ENCODE data around the gene SMURF1.

The SMURF1 gene

DNA sequence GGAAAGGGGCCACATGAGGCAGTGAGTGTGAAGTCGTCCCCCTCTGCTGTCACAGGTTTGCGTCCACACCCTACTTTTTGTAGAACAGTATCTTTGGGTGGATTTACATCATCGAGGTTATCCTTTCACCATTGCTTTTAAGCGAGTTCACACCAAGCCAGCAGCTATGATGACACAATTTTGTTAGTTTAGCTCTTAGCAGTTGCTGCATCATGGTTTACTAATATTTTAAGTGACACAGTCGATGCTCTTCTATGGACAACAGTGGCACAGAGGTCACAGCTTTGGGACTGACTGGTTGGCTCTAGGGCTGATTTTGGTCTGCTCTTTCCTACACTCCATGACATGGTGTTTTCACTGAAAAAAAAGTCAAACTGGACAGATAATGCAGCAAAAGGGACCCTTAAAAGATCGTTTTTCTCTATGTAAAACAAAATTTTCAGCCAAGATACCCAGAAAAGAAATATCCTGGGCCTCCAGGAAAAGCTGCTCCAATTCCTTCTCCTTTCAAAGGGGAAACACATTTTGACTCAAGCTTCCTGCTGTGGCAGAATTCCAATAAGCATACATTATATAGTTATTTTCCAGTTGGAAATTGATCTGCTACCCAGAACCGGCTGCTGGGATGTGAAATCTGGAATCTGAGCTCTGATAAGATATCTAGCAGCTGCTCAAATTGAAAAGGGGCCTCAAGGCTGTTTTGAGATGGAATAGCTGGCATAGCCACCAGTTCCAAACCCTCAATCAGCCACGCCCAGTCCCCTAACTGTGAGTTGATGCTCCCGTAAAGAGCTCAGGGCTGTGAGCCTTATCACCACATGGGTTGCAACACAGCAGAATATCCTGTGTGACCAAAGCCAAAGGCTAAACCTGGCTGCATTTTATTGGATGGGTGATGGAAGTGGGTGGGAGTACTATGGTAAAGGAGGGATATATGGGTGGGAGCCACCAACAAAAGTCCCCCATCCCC, 114.2 kb downstream of the SMURF1 start:
- DNase-seq (ENCODE audit: low spot score), result no peak

DNA sequence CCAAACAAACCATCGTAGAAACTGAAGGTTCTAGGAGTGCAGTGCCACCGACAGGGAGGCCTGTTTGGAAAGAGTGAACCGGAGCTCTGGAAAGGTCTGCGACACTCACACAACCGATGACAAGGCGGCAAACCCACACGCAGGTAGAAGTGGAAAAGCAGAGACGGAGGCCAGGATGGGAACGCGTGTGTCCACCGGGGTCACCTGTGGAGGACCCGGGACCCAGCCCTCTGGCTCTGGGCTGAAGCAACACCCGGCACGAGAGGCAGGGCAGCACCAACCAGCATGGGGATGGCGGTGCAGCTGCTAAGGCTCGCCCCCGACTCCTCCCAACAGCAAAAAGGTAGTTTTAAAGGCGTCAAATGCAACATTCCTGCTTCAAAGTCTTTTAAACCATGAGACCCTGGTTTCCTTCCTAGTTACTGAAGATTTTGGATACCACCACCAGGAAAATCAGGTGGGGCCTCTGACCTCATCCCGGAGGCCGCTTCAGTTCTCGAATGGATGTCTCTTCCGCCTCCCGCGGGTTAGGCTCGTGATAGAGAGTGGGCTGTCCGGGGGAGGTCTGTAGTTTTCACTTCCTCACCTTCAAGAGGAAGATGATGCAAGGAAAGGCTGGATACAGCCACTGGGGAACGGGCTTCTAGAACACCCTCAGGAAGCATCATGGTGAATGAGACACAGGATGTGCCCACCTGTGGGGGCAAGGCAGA, 115.5 kb downstream of the SMURF1 start:
- DNase-seq (ENCODE audit: low spot score), result no peak

- no peak for DNase-seq (ENCODE audit: low spot score)
Observed at GRCh38 chr7:99027841-99028240, 116.1 kb downstream of the SMURF1 start.

DNA sequence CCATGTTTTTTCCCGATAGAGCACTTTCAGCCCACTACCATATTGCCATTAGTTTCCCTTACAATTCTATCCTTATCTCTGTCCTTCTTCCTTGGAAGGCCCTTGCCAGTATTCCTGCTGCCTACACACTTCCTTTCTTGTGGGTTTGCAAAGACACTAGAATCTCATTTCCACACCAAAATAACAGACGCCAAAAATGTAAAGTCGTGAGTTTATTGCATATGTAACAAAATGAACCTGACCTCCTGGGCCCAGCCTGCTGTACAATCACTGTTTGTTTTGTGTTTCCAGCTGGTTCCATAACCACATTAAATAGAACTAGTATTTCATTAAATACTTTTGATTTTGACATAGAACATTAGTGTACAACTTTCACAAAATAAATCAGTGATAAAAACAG, 116.7 kb downstream of the SMURF1 start:
- no peak for DNase-seq (ENCODE audit: low spot score)

DNA sequence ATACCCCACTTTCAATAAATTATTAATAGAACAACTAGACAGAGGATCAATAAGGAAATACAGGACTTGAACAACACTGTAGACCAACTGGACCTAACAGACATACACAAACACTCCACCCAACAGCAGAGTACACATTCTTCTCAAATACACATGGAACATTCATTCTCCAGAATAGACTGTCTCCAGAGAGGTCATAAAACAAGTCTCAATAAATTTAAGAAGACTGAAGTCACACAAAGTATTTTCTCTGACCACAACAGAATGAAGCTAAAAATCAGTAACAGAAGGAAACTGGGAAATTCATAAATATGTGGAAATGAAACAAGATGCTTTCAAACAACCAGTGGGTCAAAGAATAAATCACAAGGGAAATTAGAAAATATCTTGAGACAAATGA, 119.8 kb downstream of the SMURF1 start:
- DNase-seq (ENCODE audit: low spot score), result no peak

DNA sequence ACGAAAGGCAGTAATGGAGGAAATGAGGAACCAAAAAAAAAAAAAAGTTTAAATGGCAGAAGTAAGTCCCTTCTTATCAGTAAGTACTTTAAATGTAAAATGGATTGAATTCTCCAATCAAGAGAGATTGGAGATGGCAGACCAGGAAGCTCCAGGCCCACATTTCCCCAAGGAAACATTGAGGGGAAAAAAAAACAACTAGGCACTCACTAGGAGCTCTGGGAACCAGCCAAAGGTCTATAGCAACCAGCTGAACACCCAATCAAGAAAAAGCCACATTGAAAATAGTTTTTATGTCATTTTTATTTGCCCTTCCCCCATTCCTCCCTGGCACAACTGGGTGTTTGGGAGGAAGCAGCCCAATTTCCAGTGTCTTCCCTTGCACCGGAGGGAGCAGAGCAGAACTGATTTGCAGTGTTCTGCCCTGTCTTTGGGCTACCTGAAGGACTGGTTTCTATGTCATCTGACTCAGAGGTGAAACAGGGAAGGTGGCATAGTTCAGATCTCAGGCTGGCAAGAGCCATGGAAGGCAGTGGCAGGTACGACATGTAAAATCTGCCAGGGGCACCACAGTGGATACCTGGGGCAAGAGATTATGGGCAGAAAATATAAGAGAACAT, 121.9 kb downstream of the SMURF1 start:
- DNase-seq (ENCODE audit: low spot score), result no peak

GRCh38 chr7:99020413-99020715, 123.5 kb downstream of the SMURF1 start:
- no peak for DNase-seq (ENCODE audit: low spot score)

DNA sequence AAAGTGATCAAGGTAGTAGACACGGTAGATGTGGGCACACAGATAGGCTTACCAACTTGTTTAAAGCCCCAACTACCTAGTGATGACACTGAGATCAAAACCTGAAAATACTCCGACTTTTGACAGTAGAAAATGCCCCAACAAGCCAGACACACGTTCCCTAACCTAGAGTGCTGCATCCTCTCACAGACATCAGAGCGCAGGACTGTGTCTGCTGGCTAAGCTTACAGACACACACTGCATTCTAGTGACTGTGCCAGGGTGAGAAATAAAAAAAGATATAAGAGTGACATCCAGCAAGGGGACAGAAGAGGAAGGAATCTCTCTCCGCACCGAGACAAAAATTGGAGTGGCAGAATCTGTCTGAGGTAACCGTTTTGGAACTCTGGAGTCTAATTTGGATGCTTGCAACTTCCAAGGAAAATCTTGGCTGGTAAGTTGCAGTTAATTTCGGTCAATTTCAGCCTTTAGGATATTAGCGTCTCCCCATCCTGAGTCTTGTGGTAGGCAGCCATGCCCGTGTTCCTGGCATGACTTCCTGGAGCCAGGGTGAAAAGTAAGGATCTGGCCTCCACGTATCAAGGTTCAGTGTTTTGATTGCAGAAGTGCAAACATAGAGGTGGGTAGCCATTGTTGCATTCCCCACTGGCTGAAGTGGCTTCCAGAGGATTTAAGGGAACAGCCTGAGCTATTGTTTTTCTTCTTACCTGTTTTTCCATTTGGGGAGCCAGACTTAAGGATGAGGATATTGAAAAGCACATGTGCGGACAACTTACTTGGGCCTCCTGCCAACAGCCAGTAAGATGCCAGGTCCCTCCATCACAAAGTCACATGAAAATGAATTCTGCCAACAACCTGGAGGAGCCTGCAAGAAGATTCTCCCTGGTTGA, 124.1 kb downstream of the SMURF1 start:
- no peak for DNase-seq (ENCODE audit: low spot score)

GRCh38 chr7:99016196-99016595, 127.7 kb downstream of the SMURF1 start:
- DNase-seq (ENCODE audit: low spot score), result no peak

GRCh38 chr7:99014113-99014985, 129.6 kb downstream of the SMURF1 start:
- DNase-seq (ENCODE audit: low spot score), result peak; percentile 46

- peak; percentile 53 for DNase-seq (ENCODE audit: low spot score)
Observed at GRCh38 chr7:99013266-99014112, 130.4 kb downstream of the SMURF1 start.

GRCh38 chr7:99012722-99013121, 131.2 kb downstream of the SMURF1 start:
- peak; percentile 15 for DNase-seq (ENCODE audit: low spot score)

DNA sequence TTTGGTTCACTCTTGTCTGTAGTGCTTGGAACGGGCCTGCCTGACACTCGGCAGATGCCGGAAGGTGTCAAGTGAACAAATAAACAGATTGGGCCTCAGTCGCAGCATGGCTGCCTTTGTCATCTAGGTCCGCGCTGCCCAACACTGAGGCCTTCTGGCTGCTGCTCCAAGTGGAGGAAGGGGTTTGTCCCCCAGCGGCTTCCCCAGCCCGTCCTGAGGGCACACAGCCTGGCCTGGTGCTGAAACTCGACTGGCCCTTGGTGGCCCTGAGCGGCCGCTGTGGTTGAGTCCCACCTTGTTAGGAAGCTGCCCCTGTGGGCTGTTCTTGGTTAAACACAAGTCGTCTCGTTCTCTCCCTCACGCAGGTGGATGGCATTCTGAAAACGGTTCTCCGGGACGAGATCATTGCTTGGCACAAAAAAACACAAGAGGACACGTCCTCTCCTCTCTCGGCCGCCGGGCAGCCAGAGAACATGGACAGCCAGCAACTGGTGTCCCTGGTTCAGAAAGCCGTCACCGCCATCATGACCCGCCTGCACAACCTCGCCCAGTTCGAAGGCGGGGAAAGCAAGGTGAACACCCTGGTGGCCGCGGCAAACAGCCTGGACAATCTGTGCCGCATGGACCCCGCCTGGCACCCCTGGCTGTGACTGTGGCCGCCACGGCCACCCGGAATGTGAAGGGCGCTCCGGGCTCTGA, 132.1 kb downstream of the SMURF1 start:
- DNase-seq (ENCODE audit: low spot score), result peak; percentile 60

DNA sequence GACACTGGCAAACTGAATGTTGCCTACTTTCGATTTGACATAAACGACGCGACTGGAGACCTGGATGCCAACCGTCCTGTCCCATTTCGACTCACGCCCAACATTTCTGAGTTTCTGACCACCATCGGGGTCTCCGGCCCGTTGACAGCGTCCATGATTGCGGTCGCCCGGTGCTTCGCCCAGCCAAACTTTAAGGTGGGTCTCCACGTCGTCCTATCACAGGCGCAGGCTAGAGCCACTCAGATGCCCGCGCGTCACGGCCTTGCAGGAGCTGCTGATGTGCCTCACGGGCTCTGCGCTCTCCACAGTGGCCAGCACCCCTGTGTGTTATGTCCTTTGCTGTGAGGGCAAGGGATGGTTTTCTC, 132.6 kb downstream of the SMURF1 start:
- DNase-seq (ENCODE audit: low spot score), result peak; percentile 40

GRCh38 chr7:99010281-99010680, 133.6 kb downstream of the SMURF1 start:
- DNase-seq (ENCODE audit: low spot score), result no peak

- DNase-seq (ENCODE audit: low spot score), result no peak
Observed at GRCh38 chr7:99008921-99009530, 134.9 kb downstream of the SMURF1 start.

GRCh38 chr7:99008181-99008631, 135.7 kb downstream of the SMURF1 start:
- no peak for DNase-seq (ENCODE audit: low spot score)

DNA sequence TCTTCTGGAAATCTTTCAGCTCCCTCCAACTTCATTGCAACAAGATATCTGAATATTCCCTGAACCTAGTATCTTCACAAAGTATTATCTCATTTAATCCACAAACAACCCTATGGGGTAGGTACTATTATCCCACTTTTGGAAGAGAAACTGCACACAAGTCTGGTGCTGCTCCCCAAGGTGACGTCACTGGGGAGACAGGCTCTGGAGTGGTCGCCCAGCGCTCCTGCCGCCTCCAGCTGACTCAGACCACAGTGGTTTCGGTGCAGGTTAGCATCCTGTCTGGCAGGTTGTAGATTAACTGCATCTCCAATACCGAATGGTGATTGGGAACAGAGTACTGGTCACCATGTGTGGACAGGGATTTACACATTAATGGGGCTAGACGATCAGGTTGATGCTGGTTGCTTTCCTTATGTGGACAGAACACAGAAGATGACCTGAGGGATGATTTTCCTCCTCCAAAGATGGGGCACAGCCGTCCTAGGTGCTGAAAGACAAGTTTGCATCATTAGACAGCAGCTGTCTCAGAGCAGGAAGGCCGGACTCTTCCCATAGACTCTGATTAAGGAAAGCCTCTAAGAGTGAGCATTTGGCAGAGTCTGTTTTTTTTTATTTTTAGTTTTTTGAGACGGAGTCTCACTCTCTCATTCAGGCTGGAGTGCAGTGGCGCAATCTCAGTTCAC, 137.0 kb downstream of the SMURF1 start:
- DNase-seq (ENCODE audit: low spot score), result no peak

Data from left forelimb (tissue), 1 donor.